Naive B cell (primary cell): ENCODE measurements around the gene PAX5. TPM values are rescaled to one million over a fixed set of nuclear protein-coding genes. Genes with fewer than 3 reads are reported as not detected.
A peak's percentile ranks its signal among the peaks of the same experiment; 100 is the strongest.

Source experiments
- ATAC-seq, 2 donors: fragments of 150-1000 bp; cut with Tn5 transposase; 2 replicates each; pipeline ENCODE4 v1.10.0; 2021; ENCODE audit warnings: low read depth in 2 of 2, mild to moderate bottlenecking in 2 of 2, moderate library complexity in 2 of 2
- DNase-seq: peaks from one replicate; pipeline ENCODE4 v3.0.0; 2022
- H3K27ac Mint-ChIP-seq, 6 donors: one replicate each; pipeline ENCODE4 v1.8.0; 2020 to 2022; ENCODE audit warnings: mild to moderate bottlenecking in 6 of 6, mixed read lengths in 6 of 6, moderate library complexity in 5 of 6, inconsistent platforms in 2 of 6
- H3K27me3 Mint-ChIP-seq, 3 donors: one replicate each; pipeline ENCODE4 v1.8.0; 2021 to 2022; ENCODE audit warnings: mixed read lengths in 3 of 3, mild to moderate bottlenecking in 1 of 3
- H3K36me3 Mint-ChIP-seq, 2 donors: one replicate each; pipeline ENCODE4 v1.8.0; 2020 to 2022; ENCODE audit warnings: mixed read lengths in 2 of 2, inconsistent platforms in 1 of 2, mild to moderate bottlenecking in 1 of 2
- H3K4me1 Mint-ChIP-seq, 3 donors: one replicate each; pipeline ENCODE4 v1.8.0; 2020 to 2022; ENCODE audit warnings: mixed read lengths in 3 of 3, inconsistent platforms in 1 of 3, mild to moderate bottlenecking in 1 of 3, moderate library complexity in 1 of 3
- H3K4me3 Mint-ChIP-seq, 8 donors: one replicate each; pipeline ENCODE4 v1.8.0; 2020 to 2022; ENCODE audit warnings: mild to moderate bottlenecking in 8 of 8, mixed read lengths in 8 of 8, moderate library complexity in 8 of 8, inconsistent platforms in 2 of 8
- H3K9me3 Mint-ChIP-seq, 7 donors: one replicate each; pipeline ENCODE4 v1.8.0; 2020 to 2022; ENCODE audit warnings: mixed read lengths in 7 of 7, mild to moderate bottlenecking in 5 of 7, inconsistent platforms in 2 of 7, moderate library complexity in 1 of 7
- polyA plus RNA-seq, 6 donors: library from polyadenylated mRNA; unstranded; fragments of 300-500 nt; fragmentation: Illumina TruSeq; gene quantifications; one replicate each; pipeline ENCODE4 v1.2.3, GENCODE V29; 2021; ENCODE audit warnings: low read depth in 6 of 6

The PAX5 gene
- polyA plus RNA-seq, 6 donors from 2014 or later: 17.1 to 83.5 (median 45.3) TPM

DNA sequence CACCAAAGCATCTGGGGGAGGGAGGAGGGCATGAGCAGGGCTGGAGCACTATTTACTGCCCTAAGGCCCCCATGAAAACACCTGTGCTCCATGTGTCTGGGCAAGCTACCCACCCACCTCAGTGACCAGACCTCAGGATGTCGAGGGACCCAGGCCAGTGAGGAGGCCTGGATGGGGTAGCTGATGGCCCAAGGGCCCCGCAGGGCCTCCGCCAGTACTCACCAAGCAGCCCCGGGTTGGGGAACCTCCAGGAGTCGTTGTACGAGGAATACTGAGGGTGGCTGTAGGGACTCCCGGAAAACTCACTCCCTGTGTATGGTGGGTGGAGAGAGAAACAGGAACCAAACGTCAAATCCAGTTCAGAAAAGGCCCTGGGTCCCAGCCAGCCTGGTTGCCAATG lies 187.4 kb downstream of the PAX5 start:
- H3K9me3 Mint-ChIP-seq: no peaks in the 10 kb centered on the region
- no peak overlapping the region for H3K4me3 Mint-ChIP-seq
- no peaks in the 10 kb centered on the region for H3K27me3 Mint-ChIP-seq
- H3K27ac Mint-ChIP-seq: peak overlapping the region in 3 of 6 donors; percentile 60 to 95 (median 74)
- ATAC-seq (no peak), DNase-seq (no peak)
- H3K4me1 Mint-ChIP-seq: peaks cover 6 to 25% (median 15%) of the 10 kb centered on the region in 3 donors
- H3K36me3 Mint-ChIP-seq: peaks cover 0 to 24% of the 10 kb centered on the region in 2 donors

- no peak for DNase-seq
- Mint-ChIP-seq H3K27me3 (no peaks in the 10 kb centered on the region), H3K4me1 (peaks cover 4 to 30% (median 17%) of the 10 kb centered on the region in 3 donors), H3K4me3 (no peak overlapping the region), H3K27ac (peak overlapping the region in 4 of 6 donors; percentile 39 to 95 (median 62)), H3K36me3 (peaks cover 6 to 26% of the 10 kb centered on the region in 2 donors), H3K9me3 (no peaks in the 10 kb centered on the region)
- no peak for ATAC-seq
These were observed 188.2 kb downstream of the PAX5 start for GRCh38 chr9:36845844-36846243.

- Mint-ChIP-seq H3K27ac (peak overlapping the region in 2 of 6 donors; percentile 52 to 86), H3K4me1 (peaks cover 8 to 37% (median 20%) of the 10 kb centered on the region in 3 donors), H3K36me3 (peaks cover 12 to 33% of the 10 kb centered on the region in 2 donors), H3K4me3 (peak overlapping the region in 2 of 8 donors; percentile 33 to 35), H3K9me3 (no peaks in the 10 kb centered on the region), H3K27me3 (no peaks in the 10 kb centered on the region)
- DNase-seq: no peak
- no peak for ATAC-seq
These were observed 189.1 kb downstream of the PAX5 start for GRCh38 chr9:36844961-36845360.

DNA sequence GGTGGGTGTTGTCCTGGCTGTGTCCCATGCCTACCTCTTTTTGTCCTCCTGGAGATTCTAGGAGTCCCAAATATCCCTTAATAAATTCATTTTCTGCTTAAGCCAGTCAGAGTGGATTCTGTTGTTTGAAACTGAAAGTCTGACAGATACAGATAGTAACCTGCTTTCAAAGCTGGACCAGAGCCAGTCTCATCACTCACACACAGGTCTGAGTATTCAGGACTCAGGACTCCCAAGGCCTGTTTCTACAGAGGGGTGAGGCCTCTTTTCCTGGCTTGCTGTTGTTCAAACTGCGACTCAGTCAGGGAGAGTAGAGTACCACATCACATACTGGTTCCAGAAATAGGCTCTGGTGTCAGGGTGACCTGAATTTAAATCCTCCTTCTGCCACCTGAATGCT lies 190.1 kb downstream of the PAX5 start:
- DNase-seq (no peak), ATAC-seq (no peak)
- Mint-ChIP-seq H3K9me3 (no peaks in the 10 kb centered on the region), H3K4me1 (peaks cover 15 to 33% (median 19%) of the 10 kb centered on the region in 3 donors), H3K27me3 (no peaks in the 10 kb centered on the region), H3K36me3 (peaks cover 14 to 28% of the 10 kb centered on the region in 2 donors), H3K4me3 (no peak overlapping the region), H3K27ac (peak overlapping the region in 4 of 6 donors; percentile 32 to 91 (median 52))

GRCh38 chr9:36842560-36843530 lies 191.2 kb downstream of the PAX5 start:
- Mint-ChIP-seq H3K27me3 (no peaks in the 10 kb centered on the region), H3K27ac (no peak overlapping the region), H3K4me1 (peaks cover 16 to 27% (median 20%) of the 10 kb centered on the region in 3 donors), H3K9me3 (no peaks in the 10 kb centered on the region), H3K4me3 (no peak overlapping the region), H3K36me3 (peaks cover 14 to 19% of the 10 kb centered on the region in 2 donors)
- ATAC-seq: no peak
- no peak for DNase-seq

- DNase-seq (no peak), ATAC-seq (no peak)
- peak overlapping the region in 5 of 6 donors; percentile 49 to 93 (median 91) for H3K27ac Mint-ChIP-seq
These were observed 193.1 kb downstream of the PAX5 start for GRCh38 chr9:36840898-36841536.

GRCh38 chr9:36839131-36839885 lies 194.8 kb downstream of the PAX5 start:
- peaks cover 40 to 49% (median 49%) of the 10 kb centered on the region in 3 donors for H3K4me1 Mint-ChIP-seq
- H3K27me3 Mint-ChIP-seq: no peaks in the 10 kb centered on the region
- no peaks in the 10 kb centered on the region for H3K9me3 Mint-ChIP-seq
- H3K27ac Mint-ChIP-seq: peak overlapping the region in 5 of 6 donors; percentile 44 to 91 (median 86)
- no peak overlapping the region for H3K4me3 Mint-ChIP-seq
- ATAC-seq (no peak), DNase-seq (no peak)
- H3K36me3 Mint-ChIP-seq: peaks cover 14 to 26% of the 10 kb centered on the region in 2 donors

More at GRCh38 chr9:36840898-36841536, 193.1 kb downstream of the PAX5 start:
- Mint-ChIP-seq H3K4me1 (peaks cover 30 to 34% (median 32%) of the 10 kb centered on the region in 3 donors), H3K4me3 (peak overlapping the region in 1 of 8 donors; percentile 15), H3K9me3 (no peaks in the 10 kb centered on the region), H3K27me3 (no peaks in the 10 kb centered on the region), H3K36me3 (peaks cover 14 to 26% of the 10 kb centered on the region in 2 donors)

GRCh38 chr9:36837431-36838405 lies 196.3 kb downstream of the PAX5 start:
- Mint-ChIP-seq H3K27ac (peak overlapping the region in 2 of 6 donors; percentile 68 to 94), H3K9me3 (no peaks in the 10 kb centered on the region), H3K4me1 (peaks cover 46 to 64% (median 56%) of the 10 kb centered on the region in 3 donors), H3K27me3 (no peaks in the 10 kb centered on the region), H3K36me3 (peaks cover 14 to 26% of the 10 kb centered on the region in 2 donors), H3K4me3 (peak overlapping the region in 1 of 8 donors; percentile 45)
- ATAC-seq (no peak), DNase-seq (no peak)

DNA sequence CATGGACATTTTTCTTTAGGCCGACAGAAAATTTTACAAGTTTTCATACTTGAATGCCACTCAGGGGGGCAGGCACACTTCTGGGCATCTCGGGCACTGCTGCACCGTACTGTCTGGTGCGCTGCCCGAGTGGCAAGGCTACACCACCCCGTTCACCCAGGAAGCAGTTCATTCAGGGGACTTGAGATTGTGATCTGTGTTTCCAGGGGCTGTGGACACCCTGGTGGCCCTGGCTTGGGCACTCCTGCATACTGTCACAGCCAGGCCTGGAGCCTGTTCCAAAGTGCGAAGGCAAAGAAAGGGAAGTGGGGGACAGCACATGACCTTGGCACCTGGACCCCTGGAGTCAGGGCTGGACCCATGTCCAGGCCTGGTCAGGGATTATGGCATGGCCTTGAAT lies 197.6 kb downstream of the PAX5 start:
- peaks cover 13 to 24% of the 10 kb centered on the region in 2 donors for H3K36me3 Mint-ChIP-seq
- peak overlapping the region in 4 of 6 donors; percentile 82 to 94 (median 90) for H3K27ac Mint-ChIP-seq
- peaks cover 55 to 75% (median 64%) of the 10 kb centered on the region in 3 donors for H3K4me1 Mint-ChIP-seq
- no peaks in the 10 kb centered on the region for H3K27me3 Mint-ChIP-seq
- DNase-seq: no peak
- H3K9me3 Mint-ChIP-seq: no peaks in the 10 kb centered on the region
- ATAC-seq: no peak
- H3K4me3 Mint-ChIP-seq: peak overlapping the region in 1 of 8 donors; percentile 34

GRCh38 chr9:36835271-36835996 lies 198.6 kb downstream of the PAX5 start:
- H3K4me3 Mint-ChIP-seq: peak overlapping the region in 6 of 8 donors; percentile 20 to 68 (median 39)
- no peaks in the 10 kb centered on the region for H3K27me3 Mint-ChIP-seq
- H3K4me1 Mint-ChIP-seq: peaks cover 57 to 80% (median 67%) of the 10 kb centered on the region in 3 donors
- H3K27ac Mint-ChIP-seq: peak overlapping the region in 5 of 6 donors; percentile 33 to 94 (median 87)
- peaks cover 6 to 13% of the 10 kb centered on the region in 2 donors for H3K36me3 Mint-ChIP-seq
- DNase-seq: peak; percentile 30
- peak; percentile 86 to 87 for ATAC-seq
- no peaks in the 10 kb centered on the region for H3K9me3 Mint-ChIP-seq

- Mint-ChIP-seq H3K27me3 (no peaks in the 10 kb centered on the region), H3K4me3 (peak overlapping the region in 5 of 8 donors; percentile 21 to 68 (median 44)), H3K36me3 (peaks cover 0 to 7% of the 10 kb centered on the region in 2 donors), H3K4me1 (peaks cover 56 to 81% (median 60%) of the 10 kb centered on the region in 3 donors), H3K27ac (peak overlapping the region in 4 of 6 donors; percentile 77 to 94 (median 90)), H3K9me3 (no peaks in the 10 kb centered on the region)
- ATAC-seq (peak in 1 of 2 donors; percentile 12), DNase-seq (no peak)
These were observed 199.3 kb downstream of the PAX5 start for GRCh38 chr9:36834736-36835135.
